Cardiac muscle cell (in vitro differentiated cells and primary cell): Measurements from ENCODE around the gene TAF13. TPM values are rescaled to one million over a fixed set of nuclear protein-coding genes. Genes with fewer than 3 reads are reported as not detected.
"Not testable (repeated sequence)": the region's sequence is repeated elsewhere in the genome, so short reads cannot be mapped to it uniquely, and the experiment has no call there.

ENCODE experiments used
- DNase-seq, 2 donors: peaks; one replicate each; pipeline versions ENCODE4 v3.0.0 to v3.0.0-alpha.2; 2010 to 2017; ENCODE audit warnings: low read depth in 1 of 2, low spot score in 1 of 2
- H3K27ac ChIP-seq: fragments of 200-600 bp; sonication (generic); 2 replicates; pipeline ENCODE4 v1.5.1; 2016
- H3K27me3 ChIP-seq: fragments of 200-600 bp; sonication (generic); 2 replicates; pipeline ENCODE4 v1.6.0; 2016; ENCODE audit warnings: control low read depth
- H3K36me3 ChIP-seq: fragments of 200-600 bp; sonication (generic); 2 replicates; pipeline ENCODE4 v1.5.1; 2016; ENCODE audit warnings: control low read depth
- H3K4me1 ChIP-seq: fragments of 200-600 bp; sonication (generic); 2 replicates; pipeline ENCODE4 v1.8.1; 2017; ENCODE audit warnings: low read depth, mild to moderate bottlenecking, mixed run types
- H3K4me3 ChIP-seq: fragments of 200-600 bp; sonication (generic); 2 replicates; pipeline ENCODE4 v1.5.1; 2016; ENCODE audit warnings: mild to moderate bottlenecking
- H3K9me3 ChIP-seq: fragments of 200-600 bp; sonication (generic); 2 replicates; pipeline ENCODE4 v1.5.1; 2017; ENCODE audit warnings: low read depth, mild to moderate bottlenecking, control low read depth
- CTCF ChIP-seq: IDR thresholded peaks from 2 replicates; pipeline ENCODE4 v1.5.1; 2012; ENCODE audit warnings: low read depth, mild to moderate bottlenecking, low read length
- polyA plus RNA-seq: library from polyadenylated mRNA; unstranded; fragments of >200 nt; fragmentation: Nextera tagmentation; extraction: Ambion mirVana; gene quantifications from 2 replicates; pipeline ENCODE4 v1.2.1, GENCODE V29; 2016
- total RNA-seq: library from RNA; depleted of rRNA; stranded (reverse); fragments of >200 nt; gene quantifications from 2 replicates; pipeline ENCODE4 v1.2.3, GENCODE V29; 2016

TAF13 gene
- total and polyA plus RNA-seq, 2 experiments from 2014 or later, result 7.2 to 14.0 TPM

GRCh38 chr1:109056064-109056463, 19.7 kb downstream of the TAF13 start:
- Histone ChIP-seq H3K4me1 (no peaks in the 10 kb centered on the region), H3K27ac (no peak overlapping the region), H3K4me3 (no peak overlapping the region), H3K27me3 (no peaks in the 10 kb centered on the region), H3K36me3 (no peaks in the 10 kb centered on the region), H3K9me3 (no peaks in the 10 kb centered on the region)
- no peak for TF ChIP-seq CTCF
- DNase-seq, result no peak

GRCh38 chr1:109052145-109052544, 23.7 kb downstream of the TAF13 start:
- H3K4me1 ChIP-seq, DNase-seq, H3K27me3 ChIP-seq: not testable (repeated sequence)

GRCh38 chr1:109050228-109050995, 25.4 kb downstream of the TAF13 start:
- H3K9me3 ChIP-seq, result no peaks in the 10 kb centered on the region
- H3K27ac ChIP-seq, result no peak overlapping the region
- no peaks in the 10 kb centered on the region for H3K27me3 ChIP-seq
- H3K36me3 ChIP-seq, result no peaks in the 10 kb centered on the region
- no peak overlapping the region for H3K4me3 ChIP-seq
- DNase-seq, result no peak
- TF ChIP-seq CTCF, result no peak
- no peaks in the 10 kb centered on the region for H3K4me1 ChIP-seq

More at GRCh38 chr1:109052145-109052544, 23.7 kb downstream of the TAF13 start:
- not testable (repeated sequence) for H3K9me3 ChIP-seq, H3K4me3 ChIP-seq, H3K27ac ChIP-seq, H3K36me3 ChIP-seq

GRCh38 chr1:109048335-109048734, 27.5 kb downstream of the TAF13 start:
- no peaks in the 10 kb centered on the region for H3K36me3 ChIP-seq
- TF ChIP-seq CTCF, result no peak

GRCh38 chr1:109047339-109047738, 28.5 kb downstream of the TAF13 start:
- H3K36me3 ChIP-seq, result no peaks in the 10 kb centered on the region
- no peak for TF ChIP-seq CTCF

More at GRCh38 chr1:109048335-109048734, 27.5 kb downstream of the TAF13 start:
- Histone ChIP-seq H3K4me3 (no peak overlapping the region), H3K27ac (no peak overlapping the region), H3K9me3 (no peaks in the 10 kb centered on the region), H3K4me1 (no peaks in the 10 kb centered on the region), H3K27me3 (no peaks in the 10 kb centered on the region)
- no peak for DNase-seq

GRCh38 chr1:109046671-109047070, 29.1 kb downstream of the TAF13 start:
- H3K27me3 ChIP-seq, result no peaks in the 10 kb centered on the region

More at GRCh38 chr1:109047339-109047738, 28.5 kb downstream of the TAF13 start:
- Histone ChIP-seq H3K4me3 (no peak overlapping the region), H3K9me3 (no peaks in the 10 kb centered on the region), H3K4me1 (no peaks in the 10 kb centered on the region), H3K27me3 (no peaks in the 10 kb centered on the region), H3K27ac (no peak overlapping the region)
- no peak for DNase-seq

More at GRCh38 chr1:109046671-109047070, 29.1 kb downstream of the TAF13 start:
- no peaks in the 10 kb centered on the region for H3K9me3 ChIP-seq
- no peak overlapping the region for H3K27ac ChIP-seq
- H3K36me3 ChIP-seq, result no peaks in the 10 kb centered on the region
- no peaks in the 10 kb centered on the region for H3K4me1 ChIP-seq
- no peak overlapping the region for H3K4me3 ChIP-seq
- TF ChIP-seq CTCF, result no peak
- no peak for DNase-seq
